MCF 10A (cell line): ENCODE data around the gene FAAP100. TPM values are rescaled to one million over a fixed set of nuclear protein-coding genes. Genes with fewer than 3 reads are reported as not detected.

Source experiments
- BruUV-seq: library from RNA; stranded (reverse); fragments of 400-500 nt; replicated peaks from 2 replicates; lab custom pipeline; 2021; lab: Mats Ljungman, UMichigan
- CTCF ChIA-PET: fragments of 300-600 bp; sonication (Branson Sonifier 250); formaldehyde crosslinking; extraction: SDS; loops from one replicate; lab custom pipeline; 2021; ENCODE audit warnings: antibody characterized with exemption, inconsistent platforms; lab: Yijun Ruan, JAX
- POLR2A ChIA-PET: fragments of 300-600, 350-650 bp; sonication (Branson Sonifier 250); formaldehyde crosslinking; extraction: SDS; loops from one replicate; lab custom pipeline; 2020; ENCODE audit warnings: antibody characterized with exemption, inconsistent platforms; lab: Yijun Ruan, JAX
- DNase-seq: peaks from one replicate; pipeline ENCODE4 v3.0.0-alpha.2; 2018; ENCODE audit not compliant: unreplicated experiment
- H3K27ac Mint-ChIP-seq: one replicate; pipeline ENCODE4 v1.8.0; 2022; ENCODE audit warnings: mild to moderate bottlenecking, low read depth, mixed read lengths; ENCODE audit not compliant: unreplicated experiment
- H3K27me3 Mint-ChIP-seq: one replicate; pipeline ENCODE4 v1.8.0; 2022; ENCODE audit warnings: mixed read lengths; ENCODE audit not compliant: insufficient read depth, unreplicated experiment
- H3K36me3 Mint-ChIP-seq: one replicate; pipeline ENCODE4 v1.8.0; 2022; ENCODE audit warnings: mild to moderate bottlenecking, moderate library complexity, mixed read lengths; ENCODE audit not compliant: insufficient read depth, unreplicated experiment
- H3K4me1 Mint-ChIP-seq: one replicate; pipeline ENCODE4 v1.8.0; 2022; ENCODE audit warnings: mixed read lengths; ENCODE audit not compliant: insufficient read depth, unreplicated experiment
- H3K4me3 Mint-ChIP-seq: one replicate; pipeline ENCODE4 v1.8.0; 2022; ENCODE audit warnings: mild to moderate bottlenecking, moderate library complexity, mixed read lengths; ENCODE audit not compliant: unreplicated experiment
- H3K9me3 Mint-ChIP-seq: one replicate; pipeline ENCODE4 v1.8.0; 2022; ENCODE audit warnings: mixed read lengths; ENCODE audit not compliant: unreplicated experiment
- intact Hi-C: fragments of 100-400 bp; cut with micrococcal nuclease; formaldehyde crosslinking; loops from 2 replicates; pipeline ENCODE4 v1.14.1; 2022
- total RNA-seq: library from RNA; stranded (reverse); gene quantifications from 2 replicates; pipeline ENCODE4 v1.2.3, GENCODE V29; 2022
- TF ChIP-seq, protein P1 (sequence below): fragments of 200-600 bp; IDR thresholded peaks from one replicate; pipeline ENCODE4 v1.8.0; 2022; ENCODE audit warnings: antibody characterized with exemption, mild to moderate bottlenecking; ENCODE audit not compliant: unreplicated experiment

The FAAP100 gene
- total RNA-seq, 1 experiment from 2014 or later, result 32.5 TPM

DNA sequence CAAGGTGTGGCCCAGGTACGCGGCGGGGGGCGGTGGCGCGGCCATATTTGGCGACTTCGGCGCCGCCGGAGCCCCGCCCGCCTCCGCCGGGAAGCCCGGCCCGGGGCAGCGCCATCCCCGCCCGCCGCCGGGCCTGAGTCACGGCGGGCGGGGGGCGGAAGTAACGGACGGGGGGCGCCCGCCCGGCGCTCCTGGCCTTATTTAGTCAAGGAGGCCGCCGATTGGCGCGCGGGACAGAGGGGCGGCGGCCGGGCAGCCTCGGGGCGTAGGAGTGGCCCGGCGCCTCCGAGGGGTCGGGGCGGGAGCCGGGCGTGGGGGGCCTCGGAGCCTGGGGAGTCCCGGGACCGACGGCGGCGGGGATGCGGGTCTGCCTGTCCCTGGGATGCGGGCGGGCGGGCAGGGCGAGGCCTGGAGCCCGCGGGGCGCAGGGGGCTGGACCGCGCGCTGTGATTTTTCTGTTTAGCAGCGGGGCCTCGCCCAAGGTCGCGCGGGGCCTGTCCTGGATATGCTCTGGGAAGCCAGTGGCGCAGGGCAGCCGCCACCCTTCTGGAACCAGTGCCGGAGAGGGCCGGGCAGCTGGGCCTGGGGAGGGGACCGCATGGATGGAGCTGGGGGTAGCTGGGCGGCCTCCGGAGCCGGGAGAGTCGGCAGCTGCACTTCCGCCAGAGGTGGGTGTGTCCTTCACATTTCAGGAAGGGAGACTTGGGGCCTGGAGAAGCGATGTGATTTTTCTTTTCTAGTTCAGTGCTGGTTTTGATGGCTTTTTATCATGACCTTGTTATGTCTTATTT, 37.2 kb downstream of the FAAP100 start:
- Mint-ChIP-seq H3K4me3 (peak overlapping the region; percentile 92), H3K9me3 (no peaks in the 10 kb centered on the region), H3K27me3 (no peaks in the 10 kb centered on the region), H3K36me3 (peaks cover 36% of the 10 kb centered on the region), H3K4me1 (peaks cover 13% of the 10 kb centered on the region), H3K27ac (peak overlapping the region; percentile 89)
- peak; percentile 67 for DNase-seq
- TF ChIP-seq, protein P1, sequence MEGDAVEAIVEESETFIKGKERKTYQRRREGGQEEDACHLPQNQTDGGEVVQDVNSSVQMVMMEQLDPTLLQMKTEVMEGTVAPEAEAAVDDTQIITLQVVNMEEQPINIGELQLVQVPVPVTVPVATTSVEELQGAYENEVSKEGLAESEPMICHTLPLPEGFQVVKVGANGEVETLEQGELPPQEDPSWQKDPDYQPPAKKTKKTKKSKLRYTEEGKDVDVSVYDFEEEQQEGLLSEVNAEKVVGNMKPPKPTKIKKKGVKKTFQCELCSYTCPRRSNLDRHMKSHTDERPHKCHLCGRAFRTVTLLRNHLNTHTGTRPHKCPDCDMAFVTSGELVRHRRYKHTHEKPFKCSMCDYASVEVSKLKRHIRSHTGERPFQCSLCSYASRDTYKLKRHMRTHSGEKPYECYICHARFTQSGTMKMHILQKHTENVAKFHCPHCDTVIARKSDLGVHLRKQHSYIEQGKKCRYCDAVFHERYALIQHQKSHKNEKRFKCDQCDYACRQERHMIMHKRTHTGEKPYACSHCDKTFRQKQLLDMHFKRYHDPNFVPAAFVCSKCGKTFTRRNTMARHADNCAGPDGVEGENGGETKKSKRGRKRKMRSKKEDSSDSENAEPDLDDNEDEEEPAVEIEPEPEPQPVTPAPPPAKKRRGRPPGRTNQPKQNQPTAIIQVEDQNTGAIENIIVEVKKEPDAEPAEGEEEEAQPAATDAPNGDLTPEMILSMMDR, result no peak
- intact Hi-C loops, result no loop called here
- CTCF ChIA-PET, result interaction anchor here (0.5 to 0.6 kb wide), 2 partner anchors 63 to 87 kb away, joined by 3 read pairs; no protein-coding TSS in a partner anchor
- BruUV-seq, result no TSS peak
- POLR2A ChIA-PET, result interaction anchor here (0.6 to 9.4 kb wide), 9 partner anchors 8 to 169 kb away, joined by 3 to 169 read pairs (median 4); partner anchors contain the start of genes ARL16, BAHCC1, FAAP100 and HGS

DNA sequence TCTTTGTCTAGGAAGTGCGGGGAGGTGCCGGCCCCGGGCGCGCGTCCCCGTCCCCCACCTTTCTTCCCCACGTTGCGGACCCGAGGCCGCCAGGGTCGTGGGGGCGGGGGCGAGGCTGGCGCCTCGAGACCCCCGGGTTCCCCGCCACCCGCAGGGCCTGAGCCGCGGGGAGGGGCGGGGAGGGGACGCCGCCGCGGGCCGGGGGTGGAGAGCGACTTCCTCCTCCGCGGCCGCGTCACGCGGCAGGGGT, 37.7 kb downstream of the FAAP100 start:
- BruUV-seq, result no TSS peak
- Mint-ChIP-seq H3K27me3 (no peaks in the 10 kb centered on the region), H3K4me3 (peak overlapping the region; percentile 92), H3K9me3 (no peaks in the 10 kb centered on the region), H3K36me3 (peaks cover 42% of the 10 kb centered on the region), H3K27ac (peak overlapping the region; percentile 89), H3K4me1 (peaks cover 18% of the 10 kb centered on the region)
- POLR2A ChIA-PET, result interaction anchor here (0.6 to 9.4 kb wide), 9 partner anchors 9 to 275 kb away, joined by 3 to 169 read pairs (median 3); partner anchors contain the start of genes BAHCC1, FAAP100, NDUFAF8 and TEPSIN
- CTCF ChIA-PET, result interaction anchor here (0.6 kb wide), 1 partner anchor 88 kb away, joined by 3 read pairs; no protein-coding TSS in a partner anchor
- intact Hi-C loops, result no loop called here
- DNase-seq, result no peak
- TF ChIP-seq, protein P1, result no peak

DNA sequence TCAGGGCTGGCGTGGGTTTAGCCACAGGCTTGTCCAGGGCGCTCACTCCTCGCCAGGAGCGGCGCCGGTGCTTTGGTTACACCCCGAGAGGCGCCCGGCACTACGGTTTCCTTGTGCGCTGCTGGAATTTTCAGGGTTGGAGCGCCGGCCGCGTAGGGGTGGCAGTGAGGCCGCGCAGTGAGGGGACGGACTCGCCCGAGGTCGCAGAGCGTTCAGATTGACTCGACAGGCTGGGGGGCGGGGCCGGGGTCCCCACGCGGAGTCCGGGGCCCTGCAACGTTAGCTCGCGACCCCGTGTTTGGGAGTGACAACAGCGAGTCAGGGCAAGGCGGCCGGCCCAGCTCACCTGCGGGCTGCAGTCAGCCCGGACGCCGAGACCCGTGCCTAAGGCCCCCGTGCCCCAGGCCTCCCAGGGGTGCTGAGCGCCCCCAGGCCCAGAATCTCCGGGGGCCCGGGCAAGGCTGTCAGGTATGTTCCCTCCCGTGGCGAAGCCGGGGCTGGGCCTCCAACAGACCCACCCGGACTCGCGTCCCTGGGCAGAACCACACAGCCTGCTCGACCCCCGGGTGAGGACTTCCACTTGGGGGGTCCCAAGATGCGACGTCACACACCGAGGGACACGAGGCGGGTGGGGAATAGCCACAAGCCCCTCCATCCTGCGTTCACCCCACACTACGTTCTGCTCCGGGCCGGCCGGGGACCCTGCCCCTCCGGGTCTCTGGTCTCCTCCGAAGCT, 38.2 kb downstream of the FAAP100 start:
- TF ChIP-seq, protein P1, result no peak
- no TSS peak for BruUV-seq
- Mint-ChIP-seq H3K4me3 (peak overlapping the region; percentile 92), H3K36me3 (peaks cover 47% of the 10 kb centered on the region), H3K27me3 (no peaks in the 10 kb centered on the region), H3K9me3 (no peaks in the 10 kb centered on the region), H3K4me1 (peaks cover 23% of the 10 kb centered on the region), H3K27ac (peak overlapping the region; percentile 89)
- CTCF ChIA-PET, result interaction anchor here (0.6 kb wide), 2 partner anchors 82 to 88 kb away, joined by 3 read pairs; no protein-coding TSS in a partner anchor
- POLR2A ChIA-PET, result interaction anchor here (0.5 to 9.4 kb wide), 15 partner anchors 9 to 275 kb away, joined by 3 to 169 read pairs (median 4); partner anchors contain the start of genes BAHCC1, FAAP100, NDUFAF8 and SLC38A10
- DNase-seq, result peak; percentile 81
- intact Hi-C loops, result loop anchor here (2.0 kb wide), 1 partner anchor 87 kb away; no protein-coding TSS in a partner anchor

DNA sequence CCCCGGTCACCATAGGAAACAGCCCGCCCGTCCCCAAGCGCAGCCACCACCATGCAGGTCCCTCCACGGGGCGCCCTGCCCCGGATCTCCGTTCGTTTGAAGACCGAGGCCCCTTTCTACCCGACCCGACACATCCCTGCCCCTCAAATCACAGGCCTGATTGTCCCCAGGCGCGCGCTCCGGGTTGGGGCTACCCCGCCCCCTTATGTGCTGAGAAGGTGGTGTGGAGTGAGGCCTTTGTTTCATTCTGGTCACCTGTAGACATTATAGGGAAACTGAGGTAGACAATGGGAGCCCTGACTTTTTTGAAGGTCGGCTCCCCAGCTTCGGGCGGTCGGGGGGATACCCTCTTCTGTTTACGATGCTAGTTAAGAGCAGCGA, 38.8 kb downstream of the FAAP100 start:
- peaks cover 25% of the 10 kb centered on the region for H3K4me1 Mint-ChIP-seq
- peak; percentile 74 for DNase-seq
- H3K9me3 Mint-ChIP-seq, result no peaks in the 10 kb centered on the region
- peaks cover 52% of the 10 kb centered on the region for H3K36me3 Mint-ChIP-seq
- intact Hi-C loops, result loop anchor here (2.0 kb wide), 1 partner anchor 87 kb away; no protein-coding TSS in a partner anchor
- H3K27ac Mint-ChIP-seq, result peak overlapping the region; percentile 89
- no peaks in the 10 kb centered on the region for H3K27me3 Mint-ChIP-seq
- peak overlapping the region; percentile 92 for H3K4me3 Mint-ChIP-seq
- no TSS peak for BruUV-seq
- CTCF ChIA-PET, result interaction anchor here (0.6 kb wide), 1 partner anchor 82 kb away, joined by 3 read pairs; no protein-coding TSS in a partner anchor
- TF ChIP-seq, protein P1, result no peak
- POLR2A ChIA-PET, result interaction anchor here (0.5 to 9.4 kb wide), 10 partner anchors 39 to 274 kb away, joined by 3 to 169 read pairs (median 6); partner anchors contain the start of genes BAHCC1, FAAP100, NDUFAF8 and SLC38A10
